GM21367 (cell line): ENCODE measurements around the gene EIF2B5.

Source experiments
- ATAC-seq: cut with Tn5 transposase; IDR thresholded peaks from one replicate; pipeline ENCODE4 v1.9.1; 2021; ENCODE audit not compliant: unreplicated experiment

EIF2B5 gene

DNA sequence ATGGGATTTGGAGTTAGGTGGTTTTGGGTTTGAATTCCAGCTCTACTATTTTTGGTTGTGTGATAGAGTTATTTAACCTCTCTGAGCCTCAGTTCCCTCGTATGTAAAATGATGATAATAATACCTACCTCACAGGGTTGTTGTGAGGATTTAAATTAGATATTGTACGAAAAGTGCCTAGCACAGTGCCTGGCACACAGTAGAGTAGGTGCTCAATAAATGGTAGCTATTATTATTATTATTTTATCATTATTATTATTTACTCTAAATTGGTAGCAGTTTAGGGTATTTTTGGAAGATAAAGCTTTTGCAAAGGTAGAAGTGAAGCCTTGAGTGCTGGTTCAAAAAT, 38.2 kb downstream of the EIF2B5 start:
- ATAC-seq: no peak

DNA sequence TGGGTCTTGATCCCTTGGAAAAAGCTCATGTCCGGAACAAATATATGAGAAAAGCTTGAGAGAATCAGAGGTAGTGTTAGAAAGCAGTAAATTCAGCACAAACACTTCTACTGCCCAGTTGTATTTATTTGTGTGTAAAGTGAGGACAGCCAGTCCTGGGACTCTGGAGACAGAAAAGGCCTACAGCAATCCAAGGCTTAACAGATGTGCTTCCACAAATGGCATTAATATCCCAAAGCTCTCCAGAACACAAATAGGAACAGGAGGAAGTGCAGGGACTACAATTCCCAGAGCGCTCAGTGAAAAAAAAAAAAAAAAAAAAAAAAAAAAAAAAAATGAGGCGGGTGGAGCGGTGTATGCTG, 39.1 kb downstream of the EIF2B5 start:
- no peak for ATAC-seq

DNA sequence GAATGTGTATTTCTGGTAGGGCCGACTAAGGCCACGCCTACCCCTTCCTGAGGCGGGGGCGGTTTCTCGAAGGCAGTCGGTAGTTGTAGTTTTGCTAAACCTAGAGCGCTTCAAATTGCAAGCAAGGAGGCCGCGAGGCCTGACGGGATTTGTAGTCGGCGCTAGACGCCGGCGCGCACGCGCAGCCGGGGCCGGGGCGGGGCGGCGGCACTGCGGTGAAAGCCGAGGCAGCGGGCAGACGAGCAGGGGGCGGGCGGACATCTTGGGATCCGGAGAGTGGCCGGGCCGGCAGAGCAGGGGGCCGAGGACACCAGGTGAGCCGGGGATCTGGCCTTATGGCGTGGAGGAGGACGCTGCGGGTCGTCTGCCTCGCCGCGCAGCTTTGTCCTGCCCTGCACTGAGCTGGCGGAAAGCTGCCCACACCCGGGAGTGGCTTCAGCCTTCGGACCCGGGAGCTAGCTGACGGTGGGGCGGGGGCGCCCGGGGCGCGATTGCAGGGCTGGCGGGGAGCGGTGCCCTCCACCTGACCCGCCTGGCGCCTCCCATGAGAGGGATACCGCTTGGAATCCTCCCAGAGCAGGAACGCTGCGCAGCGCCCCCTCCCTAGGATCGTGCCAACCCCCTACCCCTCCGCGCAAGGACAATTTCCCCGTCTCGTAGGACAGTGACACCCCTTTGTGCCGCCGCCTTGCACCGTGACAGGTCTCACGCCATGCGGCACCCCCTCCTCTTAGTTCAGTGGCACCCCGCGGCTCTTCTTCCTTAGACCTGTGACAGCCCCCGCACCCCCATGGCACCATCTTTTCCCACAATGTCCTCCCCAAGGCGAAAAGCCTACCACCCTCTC, 39.7 kb downstream of the EIF2B5 start, which contains the start of gene AP2M1:
Gene AP2M1, plus strand, starts transcription at position 210 of the 847 bp plus-strand sequence. CDS start 2,139 bp downstream, outside the sequence.
- ATAC-seq: peak; percentile 91

DNA sequence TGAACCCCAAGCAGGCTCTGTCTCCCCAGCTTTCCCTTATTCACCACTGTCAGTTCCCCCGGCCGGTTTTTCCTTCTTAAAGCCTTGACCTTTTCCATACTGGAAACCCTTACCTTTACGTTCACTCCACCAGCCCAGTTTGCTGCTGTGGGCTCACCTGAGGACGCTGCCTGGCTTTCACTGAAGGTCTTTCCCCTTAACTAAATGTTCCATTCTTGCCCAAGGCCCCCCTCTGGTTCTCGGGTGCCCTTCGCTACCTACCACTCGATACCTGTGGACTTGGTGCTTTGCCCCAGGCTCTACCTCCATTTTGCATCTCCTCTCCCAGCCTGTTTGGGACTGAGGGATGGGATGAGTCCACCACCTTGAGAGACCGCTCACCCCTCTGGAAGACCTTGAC, 40.3 kb downstream of the EIF2B5 start:
- no peak for ATAC-seq

DNA sequence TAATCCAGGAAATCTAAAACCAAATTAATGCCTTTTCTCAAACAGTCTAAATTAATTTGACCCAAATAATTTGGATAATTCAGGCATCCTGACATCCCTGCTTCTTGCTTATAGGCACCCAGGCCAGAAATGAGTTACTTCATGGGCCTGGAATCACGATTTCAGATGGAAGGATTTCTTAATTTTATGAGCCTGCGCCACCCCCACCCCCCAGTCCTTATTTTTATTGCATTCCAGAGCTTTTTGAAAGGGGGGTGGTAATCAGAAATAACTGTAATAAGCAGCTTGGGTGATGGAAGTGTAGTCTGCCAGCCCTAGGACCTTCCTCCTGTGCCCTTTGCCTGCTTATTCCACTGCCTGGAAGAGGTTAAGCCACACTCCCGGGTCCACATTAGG, 40.8 kb downstream of the EIF2B5 start:
- no peak for ATAC-seq

DNA sequence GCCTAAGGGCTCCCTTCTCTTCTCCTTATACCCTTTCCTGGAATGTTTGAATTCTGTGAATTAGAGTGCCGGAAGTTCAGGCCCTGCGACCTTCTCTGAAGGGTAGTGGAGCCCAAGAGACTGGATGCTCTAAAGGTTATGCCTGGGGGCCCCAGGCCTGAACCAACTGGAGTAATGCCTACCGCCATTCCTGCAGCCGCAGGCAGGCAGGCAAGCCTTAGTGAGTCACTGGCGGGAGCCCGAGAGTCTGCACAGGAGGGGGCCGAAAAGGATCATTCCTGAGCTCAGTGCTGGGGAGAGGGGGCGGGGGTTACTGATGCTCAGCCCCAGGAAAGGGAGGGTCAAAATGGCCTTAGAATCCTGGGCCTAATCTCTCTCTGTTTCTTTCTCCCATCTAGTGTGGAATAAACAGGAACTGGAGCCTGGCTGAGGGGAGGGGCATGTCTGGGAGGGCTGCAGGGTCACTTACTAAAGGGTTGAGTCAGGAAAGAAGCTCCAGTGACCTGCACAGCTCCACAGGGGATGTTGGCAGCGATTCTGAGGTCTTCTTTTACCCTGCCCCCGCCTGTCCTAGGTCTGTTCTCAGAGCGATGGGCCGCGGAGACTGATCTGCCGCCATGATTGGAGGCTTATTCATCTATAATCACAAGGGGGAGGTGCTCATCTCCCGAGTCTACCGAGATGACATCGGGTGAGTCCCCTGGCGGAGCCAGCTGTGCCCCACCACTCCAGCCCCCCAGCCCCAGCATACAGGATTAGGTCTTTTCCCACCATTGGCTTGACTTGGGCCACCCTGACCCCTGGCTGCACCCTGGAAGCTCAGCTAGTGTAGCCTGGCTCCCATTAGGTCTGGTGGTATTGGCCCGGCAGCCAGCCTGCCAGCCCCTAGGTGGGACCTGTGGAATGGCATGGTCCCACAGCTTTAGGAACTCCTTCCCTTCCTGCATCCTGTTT, 41.5 kb downstream of the EIF2B5 start:
- ATAC-seq: no peak

DNA sequence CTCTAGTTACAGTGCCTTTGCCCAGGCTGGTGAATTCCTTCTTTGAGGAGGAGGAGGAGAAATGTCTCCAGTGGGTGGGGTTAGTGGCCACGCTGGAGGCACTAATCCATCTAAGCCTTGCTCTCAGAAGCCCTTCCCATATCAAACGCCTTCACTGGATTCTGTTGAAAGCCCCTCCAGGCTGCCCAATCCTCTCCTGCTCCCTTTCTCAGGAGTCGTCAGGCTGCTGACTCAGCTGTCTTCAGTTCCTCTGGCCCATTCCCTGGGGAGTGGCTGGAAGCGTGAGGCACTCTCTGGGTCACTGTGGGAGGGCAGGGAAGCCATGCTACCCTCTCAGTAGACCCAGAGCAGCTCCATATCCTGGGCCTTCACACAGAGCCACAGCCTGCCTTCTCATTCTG, 42.2 kb downstream of the EIF2B5 start:
- ATAC-seq: no peak

DNA sequence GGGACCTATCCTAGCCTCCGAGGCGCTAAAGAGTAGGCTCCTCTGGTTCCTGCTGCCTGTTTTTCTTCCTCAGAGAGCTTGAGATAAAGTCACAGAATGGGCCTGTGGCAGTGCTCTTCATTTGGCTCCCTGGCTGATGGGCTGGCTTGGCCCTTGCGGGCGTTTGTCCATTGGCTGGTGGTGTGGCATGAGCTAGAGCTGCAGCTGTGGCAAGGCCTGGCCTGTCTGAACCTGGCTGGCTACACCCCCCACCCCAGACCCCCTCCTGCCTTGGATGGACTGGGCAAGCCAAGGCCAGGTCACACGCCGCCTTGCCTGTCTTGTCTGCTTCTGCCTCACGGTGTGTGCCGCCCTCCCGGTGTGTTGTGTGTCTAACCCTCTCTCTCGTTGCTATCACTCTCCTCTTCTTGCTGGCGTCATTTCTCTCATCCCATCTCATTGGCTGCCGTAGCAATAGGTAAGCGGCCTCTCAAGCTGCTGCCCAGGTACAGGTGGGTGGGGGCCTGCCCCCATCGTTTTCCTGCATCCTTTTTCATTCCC, 42.7 kb downstream of the EIF2B5 start:
- no peak for ATAC-seq

DNA sequence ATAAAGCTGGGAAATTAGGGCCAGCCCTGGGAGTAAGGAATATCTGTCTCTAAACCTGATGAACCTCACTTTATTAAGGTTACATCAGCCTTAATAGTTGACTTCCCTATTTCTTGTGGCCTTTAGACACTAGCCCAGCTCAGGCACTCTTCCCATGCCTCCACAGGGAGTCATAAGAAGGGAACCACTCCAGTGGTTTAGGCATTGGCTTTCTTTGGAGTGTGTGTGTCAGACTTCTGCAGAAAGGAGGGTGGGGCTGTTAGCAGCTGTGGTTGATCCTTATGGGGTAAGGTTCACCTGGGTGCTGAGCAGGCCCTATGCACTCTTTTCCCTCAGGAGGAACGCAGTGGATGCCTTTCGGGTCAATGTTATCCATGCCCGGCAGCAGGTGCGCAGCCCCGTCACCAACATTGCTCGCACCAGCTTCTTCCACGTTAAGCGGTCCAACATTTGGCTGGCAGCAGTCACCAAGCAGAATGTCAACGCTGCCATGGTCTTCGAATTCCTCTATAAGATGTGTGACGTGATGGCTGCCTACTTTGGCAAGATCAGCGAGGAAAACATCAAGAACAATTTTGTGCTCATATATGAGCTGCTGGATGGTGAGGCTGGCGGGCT, 43.5 kb downstream of the EIF2B5 start:
- no peak for ATAC-seq

DNA sequence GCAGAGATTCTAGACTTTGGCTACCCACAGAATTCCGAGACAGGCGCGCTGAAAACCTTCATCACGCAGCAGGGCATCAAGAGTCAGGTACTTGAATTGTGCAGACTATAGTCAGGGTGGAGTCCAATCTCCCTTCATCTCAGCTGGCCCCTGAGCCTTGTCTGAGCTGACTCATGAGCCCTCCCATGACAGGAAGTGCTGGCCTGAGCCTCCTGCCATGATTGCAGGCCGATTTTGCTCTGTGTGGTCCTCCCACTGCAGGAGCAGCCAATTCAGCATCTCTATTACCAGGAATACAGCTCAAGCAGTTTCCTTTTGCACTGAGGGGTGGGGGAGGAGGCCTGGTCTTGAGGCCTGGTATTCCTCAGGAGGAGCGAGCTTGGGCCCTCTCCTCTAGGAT, 45.0 kb downstream of the EIF2B5 start:
- no peak for ATAC-seq

DNA sequence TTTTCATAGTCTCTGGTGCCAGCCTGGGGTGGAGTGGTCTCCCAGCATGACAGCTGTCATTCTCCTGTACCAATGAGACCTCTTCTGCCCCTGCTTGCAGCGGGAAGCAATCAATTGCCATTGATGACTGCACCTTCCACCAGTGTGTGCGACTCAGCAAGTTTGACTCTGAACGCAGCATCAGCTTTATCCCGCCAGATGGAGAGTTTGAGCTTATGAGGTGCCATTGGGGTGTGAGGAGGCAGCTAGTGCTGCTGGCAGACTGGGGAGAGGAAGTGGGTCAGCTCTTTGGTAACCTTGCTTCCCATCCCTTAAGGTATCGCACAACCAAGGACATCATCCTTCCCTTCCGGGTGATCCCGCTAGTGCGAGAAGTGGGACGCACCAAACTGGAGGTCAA, 46.4 kb downstream of the EIF2B5 start:
- ATAC-seq: no peak

DNA sequence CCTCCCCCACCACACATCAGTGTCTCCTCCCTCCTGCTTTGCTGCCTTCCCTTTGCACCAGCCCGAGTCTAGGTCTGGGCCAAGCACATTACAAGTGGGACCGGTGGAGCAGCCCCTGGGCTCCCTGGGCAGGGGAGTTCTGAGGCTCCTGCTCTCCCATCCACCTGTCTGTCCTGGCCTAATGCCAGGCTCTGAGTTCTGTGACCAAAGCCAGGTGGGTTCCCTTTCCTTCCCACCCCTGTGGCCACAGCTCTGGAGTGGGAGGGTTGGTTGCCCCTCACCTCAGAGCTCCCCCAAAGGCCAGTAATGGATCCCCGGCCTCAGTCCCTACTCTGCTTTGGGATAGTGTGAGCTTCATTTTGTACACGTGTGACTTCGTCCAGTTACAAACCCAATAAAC, 48.5 kb downstream of the EIF2B5 start:
- ATAC-seq: no peak

DNA sequence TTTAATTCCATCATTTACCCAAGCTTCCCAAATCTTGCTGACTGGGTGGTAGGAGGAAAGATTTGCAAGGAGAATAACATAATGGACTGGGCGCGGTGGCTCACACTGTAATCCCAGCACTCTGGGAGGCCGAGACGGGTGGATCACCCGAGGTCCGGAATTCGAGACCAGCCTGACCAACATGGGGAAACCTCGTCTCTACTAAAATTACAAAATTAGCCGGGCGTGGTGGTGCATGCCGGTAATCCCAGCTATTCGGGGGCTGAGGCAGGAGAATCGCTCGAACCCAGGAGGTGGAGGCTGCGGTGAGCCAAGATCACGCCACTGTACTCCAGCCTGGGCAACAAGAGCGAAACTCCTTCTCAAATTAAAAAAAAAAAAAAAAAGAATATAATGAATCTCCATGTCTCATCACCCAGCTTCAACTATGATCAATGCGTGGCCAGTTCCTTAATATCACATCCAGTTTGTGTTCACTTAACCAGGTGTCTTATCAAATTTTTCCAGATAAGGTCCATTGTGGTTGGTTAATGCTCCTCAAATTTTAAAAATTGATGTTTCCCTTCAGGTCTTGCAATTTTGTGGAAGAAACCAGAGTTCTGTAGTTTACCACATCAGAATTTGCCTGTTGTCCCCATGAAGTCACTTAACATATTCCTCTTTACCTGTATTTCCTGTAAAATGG, 49.5 kb downstream of the EIF2B5 start:
- no peak for ATAC-seq

DNA sequence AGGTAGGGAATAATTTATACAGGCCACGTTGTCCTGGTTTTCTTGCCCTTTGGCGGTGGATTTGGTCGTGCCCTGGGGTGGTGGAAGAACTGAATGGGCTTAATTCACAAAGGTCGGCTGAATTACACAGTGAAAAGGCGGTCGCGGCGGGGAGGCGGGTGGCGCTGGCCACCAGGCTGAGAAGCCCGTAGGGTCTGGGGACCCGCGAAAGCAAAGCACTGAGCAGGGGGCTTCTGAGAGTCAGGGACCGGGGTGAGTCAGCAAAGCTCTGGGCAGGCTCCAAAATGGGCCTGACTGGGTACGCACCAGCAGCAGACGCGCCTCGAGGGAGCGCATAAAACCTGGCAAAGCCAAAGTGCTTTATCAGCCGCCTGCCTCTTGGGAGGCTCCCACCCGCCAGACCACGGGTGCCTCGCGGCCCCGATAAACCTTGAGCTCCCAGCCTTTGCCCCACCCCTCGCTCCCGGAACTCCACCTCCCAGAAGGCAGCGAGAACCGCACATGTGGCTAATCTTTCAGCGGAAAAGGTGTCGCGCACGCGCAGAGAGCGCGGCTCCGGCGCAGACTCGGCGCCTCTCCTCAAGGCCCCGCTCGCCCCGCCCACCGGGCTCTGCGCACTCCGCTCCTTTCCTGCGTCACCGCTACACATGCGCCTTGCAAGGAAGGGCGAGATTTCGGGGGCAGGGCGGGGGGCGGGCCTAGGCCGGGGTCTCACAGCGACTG, 50.5 kb downstream of the EIF2B5 start:
- peak; percentile 87 for ATAC-seq

DNA sequence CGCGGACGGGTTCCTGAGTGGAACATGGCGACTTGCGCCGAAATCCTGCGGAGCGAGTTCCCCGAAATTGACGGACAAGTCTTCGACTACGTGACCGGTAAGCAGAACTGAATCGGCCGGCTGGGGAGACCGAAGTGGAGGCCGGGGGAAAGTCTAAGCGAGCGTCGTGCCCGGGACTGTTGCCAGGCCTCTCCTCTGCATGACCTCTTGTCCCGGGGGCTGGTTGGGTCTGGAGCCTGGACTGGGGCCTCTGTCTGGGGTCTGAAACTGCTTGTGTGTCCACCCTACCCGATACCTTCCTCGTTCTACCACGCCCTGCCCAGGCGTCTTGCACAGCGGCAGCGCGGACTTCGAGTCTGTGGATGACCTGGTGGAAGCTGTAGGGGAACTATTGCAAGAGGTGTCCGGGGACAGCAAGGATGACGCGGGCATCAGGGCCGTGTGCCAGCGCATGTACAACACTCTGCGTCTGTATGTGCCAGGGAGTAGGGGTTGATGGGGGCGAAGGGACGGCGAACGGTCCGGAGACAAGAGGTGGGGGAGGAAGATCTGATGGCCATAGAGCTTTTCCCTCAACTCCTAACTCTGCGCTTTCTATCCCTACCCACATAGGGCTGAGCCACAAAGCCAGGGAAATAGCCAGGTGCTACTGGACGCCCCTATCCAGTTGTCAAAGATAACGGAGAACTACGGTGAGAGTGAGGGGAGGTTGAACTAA, 51.2 kb downstream of the EIF2B5 start, which contains the start of gene ABCF3:
Gene ABCF3, plus strand, starts transcription at position 16 of the 718 bp plus-strand sequence. Its CDS starts 9 bp downstream, at position 25.
- ATAC-seq: peak; percentile 12

DNA sequence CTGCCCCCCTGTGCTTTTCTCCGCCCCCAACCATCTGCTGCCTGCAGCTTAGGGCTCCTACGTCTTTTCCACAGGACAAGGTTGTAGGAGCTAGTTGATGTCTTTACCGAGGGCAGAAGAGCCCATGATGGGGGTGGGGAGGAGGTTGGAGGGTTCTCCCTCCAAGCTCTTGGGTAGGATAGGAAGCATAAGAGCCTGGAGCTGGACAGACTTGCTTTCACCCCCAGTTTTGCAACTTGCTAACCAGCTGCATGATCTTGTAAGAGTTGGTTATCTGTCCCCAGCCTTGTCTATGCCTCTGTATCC, 51.7 kb downstream of the EIF2B5 start:
- no peak for ATAC-seq

DNA sequence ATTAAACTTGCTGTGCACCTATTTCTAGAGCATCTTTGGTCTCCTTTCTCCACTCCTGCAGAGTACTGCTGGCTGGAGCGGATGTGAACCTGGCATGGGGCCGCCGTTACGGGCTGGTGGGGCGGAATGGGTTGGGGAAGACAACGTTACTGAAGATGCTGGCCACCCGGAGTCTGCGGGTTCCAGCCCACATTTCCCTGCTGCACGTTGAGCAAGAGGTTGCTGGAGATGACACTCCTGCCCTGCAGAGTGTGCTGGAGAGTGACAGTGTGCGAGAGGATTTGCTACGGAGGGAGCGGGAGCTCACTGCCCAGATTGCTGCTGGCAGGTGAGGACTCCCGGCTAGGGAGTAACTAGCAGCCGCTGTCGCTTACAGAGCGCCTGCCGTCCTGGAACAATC, 52.9 kb downstream of the EIF2B5 start:
- ATAC-seq: no peak

DNA sequence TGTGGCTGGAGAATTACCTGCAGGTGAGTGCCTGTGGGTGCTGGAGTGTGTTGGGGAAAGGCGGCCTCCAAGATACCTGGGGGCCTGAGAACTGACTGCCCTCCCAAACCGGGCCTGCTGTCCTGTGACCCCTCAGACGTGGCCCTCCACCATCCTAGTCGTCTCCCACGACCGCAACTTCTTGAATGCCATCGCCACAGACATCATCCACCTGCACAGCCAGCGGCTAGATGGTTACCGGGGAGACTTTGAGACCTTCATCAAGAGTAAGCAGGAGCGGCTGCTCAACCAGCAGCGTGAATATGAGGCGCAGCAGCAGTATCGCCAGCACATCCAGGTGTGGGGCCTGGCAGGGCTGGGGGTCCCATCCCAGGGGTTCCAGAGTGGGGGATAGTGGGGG, 54.3 kb downstream of the EIF2B5 start:
- no peak for ATAC-seq

DNA sequence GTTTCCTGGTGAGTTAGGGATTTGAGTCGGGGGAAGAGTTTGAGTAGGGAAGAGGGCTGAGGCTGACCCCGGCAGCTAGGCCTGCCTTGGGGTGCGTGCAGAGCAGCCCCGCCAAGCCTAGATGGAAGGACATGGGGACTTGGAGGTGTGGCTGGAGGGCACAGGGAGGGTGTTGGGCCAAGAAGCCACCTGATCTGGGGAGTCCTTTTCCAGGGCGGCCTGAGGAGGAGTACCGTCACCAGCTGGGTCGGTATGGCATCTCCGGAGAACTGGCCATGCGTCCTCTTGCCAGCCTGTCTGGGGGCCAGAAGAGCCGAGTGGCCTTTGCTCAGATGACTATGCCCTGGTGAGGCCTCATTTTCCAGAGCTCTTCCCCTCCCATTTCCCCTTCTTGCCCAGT, 57.7 kb downstream of the EIF2B5 start:
- ATAC-seq: no peak
